SK-N-DZ (cell line): ENCODE measurements around the gene SEZ6L.

Experiments used
- DNase-seq: peaks from one replicate; pipeline ENCODE4 v3.0.0-alpha.2; 2015; ENCODE audit warnings: low spot score

The SEZ6L gene

DNA sequence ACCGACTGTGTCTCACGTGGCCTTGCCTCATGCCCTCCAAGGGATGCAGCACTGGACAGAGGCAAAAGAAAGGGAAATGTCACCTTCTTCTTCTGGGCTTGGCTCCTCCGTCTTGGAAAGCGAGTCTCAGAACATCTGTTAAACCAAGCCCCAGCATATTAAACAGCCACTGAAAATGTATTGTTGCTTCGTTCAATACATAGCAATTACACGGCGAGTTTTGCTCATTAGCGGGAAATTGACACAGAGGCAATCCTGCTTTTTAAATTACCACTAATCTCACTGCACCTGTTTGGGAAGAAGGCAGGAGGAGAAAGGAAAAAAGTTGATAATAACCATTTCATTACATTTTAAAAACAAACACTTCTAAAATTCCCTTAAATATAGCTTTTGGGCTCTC, 72.1 kb downstream of the SEZ6L start:
- no peak for DNase-seq

- DNase-seq, result no peak
These were observed 75.7 kb downstream of the SEZ6L start for GRCh38 chr22:26245001-26245400.

- no peak for DNase-seq
These were observed 77.3 kb downstream of the SEZ6L start for GRCh38 chr22:26246552-26246951.

GRCh38 chr22:26251869-26252268, 82.6 kb downstream of the SEZ6L start:
- DNase-seq, result no peak

DNA sequence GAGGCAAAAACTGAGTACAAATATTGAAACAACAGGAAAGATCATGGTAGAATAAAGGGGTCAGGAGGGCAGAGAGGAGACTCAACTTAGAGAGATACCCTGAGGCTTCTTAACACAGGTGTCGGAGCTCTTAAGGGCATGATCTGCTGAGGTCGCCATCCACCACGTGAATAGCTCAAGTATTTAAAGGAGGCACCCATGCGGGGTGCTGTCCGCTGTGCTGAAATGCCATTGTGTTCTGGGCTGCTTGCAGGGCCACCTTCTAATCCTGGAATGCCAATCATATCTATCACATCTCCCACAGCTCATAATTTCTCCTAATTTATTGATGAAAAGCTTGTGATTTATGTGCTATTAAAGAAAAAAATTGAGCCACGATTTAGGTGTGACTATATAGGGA, 90.2 kb downstream of the SEZ6L start:
- DNase-seq, result no peak

DNA sequence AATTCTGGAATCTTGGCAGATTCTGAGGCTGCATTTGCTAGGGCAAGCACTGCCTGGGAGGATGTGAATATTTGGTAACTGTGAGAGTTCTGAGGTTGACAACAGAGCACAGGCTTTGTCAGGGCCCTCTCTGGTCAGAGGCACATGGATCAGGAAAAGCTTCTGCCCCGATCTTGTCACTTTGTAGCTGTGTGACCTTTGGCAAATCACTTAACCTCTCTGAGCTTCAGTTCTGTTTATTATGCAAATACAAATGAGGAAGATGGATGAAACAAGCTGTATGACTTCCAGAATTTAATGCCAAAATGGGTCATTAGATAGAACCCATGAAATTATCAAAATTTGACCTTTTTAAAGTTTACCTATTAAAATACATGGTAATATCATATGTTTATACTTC, 94.9 kb downstream of the SEZ6L start:
- no peak for DNase-seq

- DNase-seq, result no peak
These were observed 96.0 kb downstream of the SEZ6L start for GRCh38 chr22:26265281-26265680.

DNA sequence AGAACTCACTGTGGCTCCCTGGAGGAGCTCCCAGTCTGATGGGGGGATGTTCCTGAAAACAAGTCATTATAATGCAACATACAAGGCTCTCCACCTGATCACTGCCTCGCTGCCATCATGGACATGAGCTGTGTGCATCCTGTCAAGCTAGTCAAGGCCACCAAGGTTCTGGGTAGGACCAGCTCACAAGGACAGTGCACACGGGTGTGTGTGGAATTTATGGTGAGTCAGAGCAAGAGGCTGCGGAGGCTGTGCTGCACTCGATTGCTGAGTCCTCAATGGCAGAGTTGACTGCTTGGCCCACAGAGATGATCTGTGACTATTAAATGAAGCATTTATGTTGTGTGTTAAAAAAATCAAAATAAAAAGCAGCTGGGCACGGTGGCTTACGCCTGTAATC, 96.6 kb downstream of the SEZ6L start:
- DNase-seq, result no peak

- no peak for DNase-seq
These were observed 98.6 kb downstream of the SEZ6L start for GRCh38 chr22:26267856-26268255.

DNA sequence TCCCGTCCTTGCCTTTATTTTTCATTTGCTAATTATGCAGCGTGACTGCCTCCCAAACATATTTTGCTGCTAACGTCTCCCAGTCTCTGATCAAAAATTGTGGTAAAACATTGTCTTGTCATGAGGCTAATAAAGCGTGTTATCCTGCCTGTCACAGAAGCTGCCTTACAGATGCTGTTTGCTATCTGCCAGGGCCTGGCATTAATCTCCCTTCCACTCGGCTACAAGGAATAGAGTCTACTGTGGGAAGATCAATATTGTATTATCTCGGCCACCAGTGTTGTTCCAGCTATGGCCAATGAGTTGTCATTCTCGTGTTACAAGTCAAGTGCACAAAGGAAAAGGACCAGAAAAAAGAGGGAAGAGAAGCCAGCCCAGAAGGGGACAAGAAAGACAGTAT, 100.3 kb downstream of the SEZ6L start:
- no peak for DNase-seq

DNA sequence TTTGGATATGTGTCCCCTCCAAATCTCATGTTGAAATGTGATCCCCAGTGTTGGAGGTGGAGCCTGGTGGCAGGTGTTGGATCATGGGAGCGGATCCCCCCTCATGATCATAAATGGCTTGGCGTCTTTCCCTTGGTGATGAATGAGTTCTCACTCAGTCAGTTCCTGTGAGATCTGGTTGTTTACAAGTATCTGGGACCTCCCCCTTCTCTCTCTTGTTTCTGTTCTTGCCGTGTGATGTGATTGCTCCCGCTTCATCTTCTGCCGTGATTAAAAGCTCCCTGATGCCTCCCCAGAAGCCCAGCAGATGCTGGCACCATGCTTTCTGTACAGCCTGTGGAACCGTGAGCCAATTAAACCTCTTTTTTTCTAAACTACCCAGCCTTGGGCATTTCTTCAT, 102.2 kb downstream of the SEZ6L start:
- no peak for DNase-seq

- no peak for DNase-seq
These were observed 103.9 kb downstream of the SEZ6L start for GRCh38 chr22:26273011-26273675.

- DNase-seq, result no peak
These were observed 107.4 kb downstream of the SEZ6L start for GRCh38 chr22:26276529-26277160.

- no peak for DNase-seq
These were observed 112.7 kb downstream of the SEZ6L start for GRCh38 chr22:26281941-26282340.

DNA sequence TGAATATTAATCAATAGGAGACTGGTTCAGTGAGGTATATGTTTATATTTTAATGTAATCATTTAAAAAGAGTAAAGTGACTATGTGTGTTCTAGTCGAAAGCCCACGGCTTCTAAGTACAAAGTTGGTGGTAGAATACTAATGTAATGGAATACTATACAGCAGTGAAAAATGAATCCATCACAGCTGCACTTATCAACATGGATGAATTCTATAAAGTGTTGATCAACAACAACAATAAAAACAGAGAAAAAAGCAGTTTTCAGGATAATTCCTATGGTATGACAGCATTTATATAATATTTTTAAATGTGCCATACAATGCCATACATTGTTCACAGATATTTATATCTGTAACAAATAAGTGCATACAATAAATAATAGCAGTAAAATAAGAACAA, 114.1 kb downstream of the SEZ6L start:
- no peak for DNase-seq

- DNase-seq, result no peak
These were observed 116.4 kb downstream of the SEZ6L start for GRCh38 chr22:26285632-26286031.

GRCh38 chr22:26286091-26286820, 117.0 kb downstream of the SEZ6L start:
- no peak for DNase-seq

GRCh38 chr22:26287382-26288225, 118.3 kb downstream of the SEZ6L start:
- no peak for DNase-seq

DNA sequence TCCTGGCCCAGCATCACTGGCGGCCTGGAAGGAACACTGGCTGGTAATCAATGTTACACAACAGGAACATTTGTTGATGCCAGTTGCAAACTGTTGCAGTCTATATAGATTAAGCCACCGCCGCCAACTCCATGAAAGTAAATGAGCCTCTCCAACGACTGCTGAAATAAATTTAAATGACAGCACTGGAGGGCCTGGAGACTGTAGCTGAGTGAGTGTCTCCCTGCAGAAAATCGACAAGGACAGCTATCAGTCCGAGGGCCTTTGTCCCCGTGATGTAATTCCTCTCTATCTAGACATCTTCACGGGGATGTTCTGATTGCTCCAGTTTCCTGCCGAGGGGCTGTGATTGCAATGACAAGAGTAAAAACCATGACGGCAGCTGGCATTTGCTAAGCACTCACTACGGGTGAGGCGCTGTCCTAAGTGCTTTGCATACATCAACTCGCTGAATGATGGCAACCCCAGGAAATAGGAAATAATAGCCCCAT, 120.4 kb downstream of the SEZ6L start:
- no peak for DNase-seq

DNA sequence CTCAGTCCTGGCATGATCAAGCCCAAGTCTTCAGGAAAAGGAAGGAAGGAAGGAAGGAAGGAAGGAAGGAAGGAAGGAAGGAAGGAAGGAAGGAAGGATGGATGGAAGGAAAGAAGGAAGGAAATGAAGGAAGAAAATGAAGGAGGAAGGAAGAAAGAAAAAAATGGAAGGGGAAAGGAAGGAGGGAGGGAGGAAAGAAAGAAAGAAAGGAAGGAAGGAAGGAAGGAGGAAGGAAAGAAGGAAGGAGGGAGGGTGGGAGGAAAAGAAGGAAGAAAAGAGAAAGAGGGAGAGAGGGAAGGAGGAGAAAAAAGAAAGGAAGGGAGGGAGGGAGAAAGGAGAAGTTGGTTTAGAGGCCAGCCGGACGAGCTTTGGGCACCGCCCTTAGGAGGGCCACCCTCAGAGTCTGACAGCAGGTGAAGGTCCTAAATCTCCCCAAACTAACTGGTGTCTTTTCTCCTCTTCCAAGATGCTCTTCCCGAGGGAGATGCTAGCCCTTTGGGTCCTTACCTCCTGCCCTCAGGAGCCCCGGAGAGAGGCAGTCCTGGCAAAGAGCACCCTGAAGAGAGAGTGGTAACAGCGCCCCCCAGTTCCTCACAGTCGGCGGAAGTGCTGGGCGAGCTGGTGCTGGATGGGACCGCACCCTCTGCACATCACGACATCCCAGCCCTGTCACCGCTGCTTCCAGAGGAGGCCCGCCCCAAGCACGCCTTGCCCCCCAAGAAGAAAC, 122.8 kb downstream of the SEZ6L start:
- DNase-seq, result no peak

GRCh38 chr22:26292667-26292995, 123.4 kb downstream of the SEZ6L start:
- DNase-seq, result no peak
